Keratinocyte (primary cell): ENCODE measurements around the gene WBP4. TPM values are rescaled to one million over a fixed set of nuclear protein-coding genes. Genes with fewer than 3 reads are reported as not detected.

ENCODE experiments used
- DNase-seq: peaks from one replicate; pipeline ENCODE4 v3.0.0-alpha.2; 2011; ENCODE audit warnings: low read depth, missing footprints, low spot score
- FAIRE-seq: peaks from 2 replicates; lab custom pipeline; 2011; peaks lifted over from hg19 to GRCh38; lab: Jason Lieb, UNC
- H2AFZ ChIP-seq: 2 replicates; pipeline ENCODE4 v1.6.0; 2012; ENCODE audit warnings: low read length, control low read depth, inconsistent platforms; ENCODE audit not compliant: control insufficient read depth
- H3K27ac ChIP-seq: 2 replicates; pipeline ENCODE4 v1.5.1; 2011; ENCODE audit warnings: low read length; ENCODE audit not compliant: control insufficient read depth, insufficient read depth
- H3K27me3 ChIP-seq: 3 replicates; pipeline ENCODE4 v1.6.0; 2011; ENCODE audit warnings: low read length; ENCODE audit not compliant: control insufficient read depth, insufficient read depth; ENCODE audit errors: extremely low read depth
- H3K36me3 ChIP-seq, 2 experiments: 2 replicates in 1 of 2; 3 replicates in 1 of 2; pipeline ENCODE4 v1.5.1; 2011; ENCODE audit warnings: low read length in 2 of 2, mild to moderate bottlenecking in 1 of 2; ENCODE audit not compliant: control insufficient read depth in 2 of 2, insufficient read depth in 2 of 2; ENCODE audit errors: extremely low read depth in 1 of 2
- H3K4me1 ChIP-seq: 3 replicates; pipeline ENCODE4 v1.5.1; 2011; ENCODE audit warnings: low read length; ENCODE audit not compliant: control insufficient read depth, insufficient read depth; ENCODE audit errors: extremely low read depth
- H3K4me2 ChIP-seq: 3 replicates; pipeline ENCODE4 v1.6.0; 2011; ENCODE audit warnings: low read depth, low read length; ENCODE audit not compliant: control insufficient read depth, insufficient read depth; ENCODE audit errors: extremely low read depth
- H3K4me3 ChIP-seq, 3 experiments: fragments of 200-600 bp in 1 of 3; sonication (generic) in 1 of 3; 2 replicates in 2 of 3; 3 replicates in 1 of 3; pipeline ENCODE4 v1.5.1; 2011 to 2016; ENCODE audit warnings: low read length in 3 of 3, mild to moderate bottlenecking in 3 of 3, control low read depth in 2 of 3, inconsistent platforms in 1 of 3, low read depth in 1 of 3, mixed read lengths in 1 of 3, mixed run types in 1 of 3, moderate library complexity in 1 of 3; ENCODE audit not compliant: control insufficient read depth in 2 of 3, insufficient read depth in 2 of 3; ENCODE audit errors: extremely low read depth in 1 of 3
- H3K79me2 ChIP-seq: 2 replicates; pipeline ENCODE4 v1.6.0; 2012; ENCODE audit warnings: low read length; ENCODE audit not compliant: control insufficient read depth, insufficient read depth
- H3K9ac ChIP-seq: 3 replicates; pipeline ENCODE4 v1.6.0; 2011; ENCODE audit warnings: low read length; ENCODE audit not compliant: control insufficient read depth, insufficient read depth; ENCODE audit errors: extremely low read depth
- H3K9me1 ChIP-seq: 3 replicates; pipeline ENCODE4 v1.6.0; 2011; ENCODE audit warnings: low read length; ENCODE audit not compliant: control insufficient read depth, insufficient read depth; ENCODE audit errors: extremely low read depth
- H3K9me3 ChIP-seq: 2 replicates; pipeline ENCODE4 v1.5.1; 2012; ENCODE audit warnings: low read depth, low read length; ENCODE audit not compliant: control insufficient read depth
- H4K20me1 ChIP-seq: 3 replicates; pipeline ENCODE4 v1.6.0; 2011; ENCODE audit warnings: low read length; ENCODE audit not compliant: control insufficient read depth, insufficient read depth; ENCODE audit errors: extremely low read depth
- EZH2 ChIP-seq: IDR thresholded peaks from one replicate; pipeline ENCODE4 v1.6.1; 2012; ENCODE audit warnings: inconsistent platforms, mild to moderate bottlenecking, low read length, moderate library complexity
- dilution Hi-C: fragments of 300-500 bp; cut with MboI; formaldehyde crosslinking; loops from one replicate; pipeline ENCODE4 v1.7.0; 2020; ENCODE audit warnings: low sequenced_read_pairs; ENCODE audit not compliant: extremely low pct_ligation_motif_present
- polyA plus RNA-seq, 5 experiments: library from polyadenylated mRNA; depleted of rRNA in 3 of 5; stranded (reverse) in 3 of 5; stranded (forward) in 1 of 5; unstranded in 1 of 5; fragments of >200 nt; gene quantifications; 1 replicate in 1 of 5; 2 replicates in 3 of 5; 3 replicates in 1 of 5; pipeline versions ENCODE4 v1.2.1 to v1.2.3, GENCODE V29; 2011 to 2012; ENCODE audit warnings: missing spikeins in 2 of 5, low read depth in 1 of 5, low replicate concordance in 1 of 5
- TF ChIP-seq, protein P1 (sequence below), 3 experiments: IDR thresholded peaks in 1 of 3; conservative IDR thresholded peaks in 1 of 3; optimal IDR thresholded peaks in 1 of 3; 2 replicates in 2 of 3; 3 replicates in 1 of 3; pipeline versions ENCODE3 to v1.5.1; 2011; ENCODE audit warnings: low read length in 3 of 3, mild to moderate bottlenecking in 3 of 3, moderate library complexity in 2 of 3, control low read depth in 1 of 3, inconsistent platforms in 1 of 3; ENCODE audit not compliant: insufficient read depth in 2 of 3; ENCODE audit errors: extremely low read depth in 1 of 3

The WBP4 gene
- polyA plus RNA-seq, 1 donor (not counting 4 experiments of a cell fraction or from before 2014, with no cell fraction given): 13.5 TPM

DNA sequence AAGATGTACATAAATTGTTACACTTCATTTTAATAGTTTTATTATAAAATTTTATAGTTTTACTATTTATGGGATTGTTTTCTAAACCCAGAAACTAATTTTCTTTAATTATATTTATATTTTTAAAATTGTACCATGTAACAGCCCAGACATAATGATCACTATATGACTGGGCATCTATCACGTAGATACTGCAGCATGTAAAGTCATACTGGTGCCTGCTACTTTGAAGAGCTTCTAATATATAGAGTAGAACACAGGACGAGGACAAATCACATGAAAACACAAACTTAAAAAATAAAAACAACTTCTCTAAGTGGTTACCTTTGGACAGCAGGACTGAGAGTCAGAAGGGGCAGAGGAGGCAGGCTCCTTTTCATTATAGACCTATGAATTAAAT, 47.5 kb upstream of the WBP4 start:
- H3K4me3 ChIP-seq: no peak overlapping the region
- peaks cover 12% of the 10 kb centered on the region for H3K4me1 ChIP-seq
- H3K79me2 ChIP-seq: peaks cover 87% of the 10 kb centered on the region
- H2AFZ ChIP-seq: no peak overlapping the region
- TF ChIP-seq EZH2: no peak
- H3K27ac ChIP-seq: no peak overlapping the region
- FAIRE-seq: no peak
- dilution Hi-C loops: no loop called here
- no peaks in the 10 kb centered on the region for H3K9me3 ChIP-seq
- H3K4me2 ChIP-seq: no peak overlapping the region
- H4K20me1 ChIP-seq: peaks cover 5% of the 10 kb centered on the region
- no peak overlapping the region for H3K9ac ChIP-seq
- DNase-seq: no peak
- H3K36me3 ChIP-seq: peaks cover 3 to 10% of the 10 kb centered on the region in 2 experiments
- no peaks in the 10 kb centered on the region for H3K27me3 ChIP-seq
- no peaks in the 10 kb centered on the region for H3K9me1 ChIP-seq

- Histone ChIP-seq H3K4me2 (peak overlapping the region; percentile 53), H4K20me1 (peaks cover 5% of the 10 kb centered on the region)
Measured at GRCh38 chr13:41015920-41016319, 45.4 kb upstream of the WBP4 start.

More at GRCh38 chr13:41015920-41016319, 45.4 kb upstream of the WBP4 start:
- no peak overlapping the region for H3K4me3 ChIP-seq
- H3K9me3 ChIP-seq: no peaks in the 10 kb centered on the region
- TF ChIP-seq, protein P1, sequence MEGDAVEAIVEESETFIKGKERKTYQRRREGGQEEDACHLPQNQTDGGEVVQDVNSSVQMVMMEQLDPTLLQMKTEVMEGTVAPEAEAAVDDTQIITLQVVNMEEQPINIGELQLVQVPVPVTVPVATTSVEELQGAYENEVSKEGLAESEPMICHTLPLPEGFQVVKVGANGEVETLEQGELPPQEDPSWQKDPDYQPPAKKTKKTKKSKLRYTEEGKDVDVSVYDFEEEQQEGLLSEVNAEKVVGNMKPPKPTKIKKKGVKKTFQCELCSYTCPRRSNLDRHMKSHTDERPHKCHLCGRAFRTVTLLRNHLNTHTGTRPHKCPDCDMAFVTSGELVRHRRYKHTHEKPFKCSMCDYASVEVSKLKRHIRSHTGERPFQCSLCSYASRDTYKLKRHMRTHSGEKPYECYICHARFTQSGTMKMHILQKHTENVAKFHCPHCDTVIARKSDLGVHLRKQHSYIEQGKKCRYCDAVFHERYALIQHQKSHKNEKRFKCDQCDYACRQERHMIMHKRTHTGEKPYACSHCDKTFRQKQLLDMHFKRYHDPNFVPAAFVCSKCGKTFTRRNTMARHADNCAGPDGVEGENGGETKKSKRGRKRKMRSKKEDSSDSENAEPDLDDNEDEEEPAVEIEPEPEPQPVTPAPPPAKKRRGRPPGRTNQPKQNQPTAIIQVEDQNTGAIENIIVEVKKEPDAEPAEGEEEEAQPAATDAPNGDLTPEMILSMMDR (optimal IDR thresholded peaks at IDR 0.05 in 1 of 3, IDR thresholded peaks at IDR 0.05 in 1 of 3, conservative IDR thresholded peaks at IDR 0.05 in 1 of 3; ENCODE audit: extremely low read depth in 1 of 3, insufficient read depth in 2 of 3, low read length in 3 of 3): no peak
- TF ChIP-seq EZH2: no peak
- H3K79me2 ChIP-seq: peaks cover 80% of the 10 kb centered on the region
- no peak overlapping the region for H3K27ac ChIP-seq
- H3K36me3 ChIP-seq: peaks cover 3 to 10% of the 10 kb centered on the region in 2 experiments
- DNase-seq (no peak), FAIRE-seq (no peak)
- no peaks in the 10 kb centered on the region for H3K9me1 ChIP-seq
- H3K4me1 ChIP-seq: peaks cover 23% of the 10 kb centered on the region
- H3K27me3 ChIP-seq: no peaks in the 10 kb centered on the region
- H3K9ac ChIP-seq: no peak overlapping the region
- dilution Hi-C loops: no loop called here
- H2AFZ ChIP-seq: no peak overlapping the region
